HG02678 (cell line): ENCODE results near the gene TAB2.
"Not testable (repeated sequence)": the region's sequence is repeated elsewhere in the genome, so short reads cannot be mapped to it uniquely, and the experiment has no call there.

Experiments
- ATAC-seq: cut with Tn5 transposase; IDR thresholded peaks from one replicate; pipeline ENCODE4 v1.9.1; 2021; ENCODE audit warnings: mild to moderate bottlenecking, moderate library complexity; ENCODE audit not compliant: unreplicated experiment

Gene TAB2

DNA sequence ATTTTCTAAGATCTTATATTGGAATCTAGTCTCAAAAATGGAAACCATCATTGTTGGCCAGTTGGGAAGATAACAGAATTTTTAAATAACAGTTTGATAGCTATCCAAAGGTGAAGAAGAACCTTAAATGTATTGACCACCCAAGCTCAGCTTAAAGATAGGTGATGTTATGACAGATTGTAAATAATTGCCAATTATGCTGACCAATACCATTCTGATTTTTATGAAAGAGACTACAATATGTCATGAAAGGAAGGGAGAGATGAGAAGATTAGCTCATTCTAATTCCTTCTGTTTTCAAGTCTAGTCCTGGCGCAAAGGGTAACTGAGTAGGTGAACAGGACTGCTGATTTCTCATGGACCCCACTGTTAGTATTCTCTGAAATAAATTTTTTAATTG, 5.7 kb upstream of the TAB2 start:
- ATAC-seq: no peak

DNA sequence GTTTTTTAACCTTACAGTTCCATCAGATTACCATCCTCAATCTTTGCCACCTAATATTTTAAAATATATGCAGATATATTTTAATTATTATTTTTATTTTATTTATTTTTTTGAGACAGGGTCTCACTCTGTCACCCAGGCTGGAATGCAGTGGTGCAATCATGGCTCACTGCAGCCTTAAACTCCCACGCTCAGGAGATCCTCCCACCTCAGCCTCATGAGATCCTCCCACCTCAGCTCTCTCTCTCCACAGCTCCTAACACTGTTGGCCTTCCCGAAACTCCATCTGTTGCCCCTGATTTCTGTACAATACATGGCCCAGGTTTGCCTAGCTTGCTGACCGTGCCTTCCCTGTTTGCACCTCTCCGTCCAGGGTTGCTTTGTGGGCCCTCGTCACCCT, 4.4 kb upstream of the TAB2 start:
- no peak for ATAC-seq

DNA sequence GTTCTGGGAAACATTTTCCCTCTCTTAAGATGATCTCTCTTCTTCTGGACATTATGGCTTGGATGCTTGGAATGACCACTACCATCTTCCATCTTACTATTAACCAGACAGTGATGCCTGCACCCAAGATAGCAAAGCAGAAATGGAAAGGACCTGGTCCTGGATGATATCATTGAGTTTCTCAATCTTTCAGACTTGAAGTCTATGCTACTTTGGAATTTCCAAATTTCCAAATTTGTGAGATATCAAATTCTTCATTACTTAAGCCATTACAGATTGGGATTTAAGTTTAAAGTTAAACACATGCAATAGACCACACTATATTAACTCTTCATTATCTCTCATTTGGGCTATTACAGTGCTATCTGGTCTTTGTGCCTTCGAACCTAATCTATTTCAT, 3.7 kb upstream of the TAB2 start:
- ATAC-seq: no peak

DNA sequence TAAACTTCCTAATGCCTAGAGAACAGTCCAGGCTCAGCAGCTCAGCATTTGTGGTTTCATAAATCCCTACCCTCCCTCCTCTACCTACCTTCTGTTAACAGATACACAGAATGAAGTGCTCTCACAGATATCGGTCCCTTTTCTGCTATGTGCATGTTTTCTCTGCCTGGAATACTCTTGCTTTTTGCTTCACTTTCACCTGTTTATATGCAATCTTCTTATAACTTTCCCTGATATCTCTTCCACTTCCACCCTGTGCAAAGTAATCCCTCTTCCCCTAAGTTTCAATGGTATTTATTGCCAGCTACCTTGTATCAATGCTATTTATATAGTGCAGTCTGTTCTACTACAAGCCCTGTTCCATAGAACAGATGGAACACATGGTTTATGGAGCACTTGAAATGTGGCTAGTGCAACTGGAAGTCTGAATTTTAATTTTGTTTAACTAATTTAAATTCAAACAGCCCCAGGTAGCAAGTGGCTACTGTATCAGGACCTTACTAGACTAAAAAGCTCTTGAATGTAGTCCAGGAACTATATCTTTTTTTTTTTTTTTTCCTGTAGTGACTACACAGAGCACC, 3.1 kb upstream of the TAB2 start:
- no peak for ATAC-seq

DNA sequence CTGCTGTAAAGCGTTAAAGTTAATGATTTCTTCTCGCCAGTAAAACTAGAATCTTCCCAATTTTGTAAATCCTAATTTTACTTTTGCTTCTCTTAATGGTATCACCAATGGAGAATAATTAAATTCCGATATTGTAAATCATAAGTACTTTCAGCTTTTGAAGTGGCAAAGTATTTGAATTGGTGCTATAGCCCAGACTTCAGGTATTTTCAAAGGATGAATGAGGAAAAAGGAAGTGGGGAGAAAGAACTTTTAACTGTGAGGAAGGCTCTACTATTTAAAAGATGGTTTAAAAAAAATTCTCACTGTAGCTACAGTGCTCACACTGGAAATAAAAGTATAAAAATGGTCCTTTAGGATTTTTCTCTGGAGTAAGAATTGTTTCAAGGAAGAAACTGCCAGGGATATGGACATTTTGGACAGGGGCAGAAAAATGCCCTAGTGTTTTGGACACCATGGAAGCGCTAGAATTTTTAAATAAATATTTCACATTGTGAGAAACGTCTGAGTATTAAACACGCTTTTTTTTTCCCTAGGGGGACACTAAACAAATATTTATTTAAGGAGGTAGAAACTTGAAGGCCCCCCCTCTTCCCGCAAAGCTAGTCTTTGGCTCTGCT, 1.3 kb upstream of the TAB2 start:
- ATAC-seq: no peak

DNA sequence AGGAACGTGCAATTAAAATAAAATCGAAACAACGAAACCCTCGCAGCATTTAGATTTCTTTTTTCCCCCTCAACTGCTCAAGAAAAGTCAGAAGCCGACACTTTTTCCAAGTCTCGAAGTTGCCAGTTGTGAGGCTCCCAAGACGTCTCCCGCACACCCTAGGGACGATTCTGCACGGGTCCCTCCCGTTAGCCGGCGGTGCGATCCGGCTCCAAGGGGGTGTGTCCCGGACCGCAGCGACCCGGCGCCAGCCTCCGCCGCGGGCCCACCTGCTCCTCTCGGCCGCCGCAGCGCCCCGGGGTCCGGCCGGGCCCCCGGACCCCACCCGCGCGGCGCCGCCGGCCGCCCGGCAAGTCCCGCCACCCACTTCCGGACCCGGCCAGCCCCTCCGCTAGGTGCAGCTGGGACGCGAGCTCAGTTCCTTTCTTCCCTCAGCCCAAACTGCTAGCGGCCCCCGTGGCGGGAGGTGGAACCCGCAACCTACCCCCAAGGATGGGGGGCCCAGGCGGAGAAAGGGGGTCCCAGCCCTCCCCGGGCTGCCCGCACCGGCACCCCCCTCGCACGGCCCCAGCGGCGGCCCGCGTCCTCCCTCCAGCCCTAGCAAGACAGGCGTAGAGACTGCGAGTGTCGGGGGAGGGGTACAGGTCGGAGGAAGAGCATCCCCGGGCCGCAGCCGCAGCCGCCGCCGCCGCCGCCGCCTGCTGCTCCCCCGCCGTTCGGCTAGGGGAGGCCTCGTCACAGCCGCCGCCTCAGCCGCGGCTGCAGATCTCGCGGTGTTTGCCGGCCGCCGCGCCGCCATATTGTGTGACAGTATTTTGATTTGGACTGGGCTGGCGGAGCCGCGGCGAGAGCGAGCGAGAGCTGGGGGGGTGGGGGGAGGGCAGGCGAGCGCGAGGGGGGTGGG, 520 bp upstream of the TAB2 start:
- peak; percentile 69 for ATAC-seq

DNA sequence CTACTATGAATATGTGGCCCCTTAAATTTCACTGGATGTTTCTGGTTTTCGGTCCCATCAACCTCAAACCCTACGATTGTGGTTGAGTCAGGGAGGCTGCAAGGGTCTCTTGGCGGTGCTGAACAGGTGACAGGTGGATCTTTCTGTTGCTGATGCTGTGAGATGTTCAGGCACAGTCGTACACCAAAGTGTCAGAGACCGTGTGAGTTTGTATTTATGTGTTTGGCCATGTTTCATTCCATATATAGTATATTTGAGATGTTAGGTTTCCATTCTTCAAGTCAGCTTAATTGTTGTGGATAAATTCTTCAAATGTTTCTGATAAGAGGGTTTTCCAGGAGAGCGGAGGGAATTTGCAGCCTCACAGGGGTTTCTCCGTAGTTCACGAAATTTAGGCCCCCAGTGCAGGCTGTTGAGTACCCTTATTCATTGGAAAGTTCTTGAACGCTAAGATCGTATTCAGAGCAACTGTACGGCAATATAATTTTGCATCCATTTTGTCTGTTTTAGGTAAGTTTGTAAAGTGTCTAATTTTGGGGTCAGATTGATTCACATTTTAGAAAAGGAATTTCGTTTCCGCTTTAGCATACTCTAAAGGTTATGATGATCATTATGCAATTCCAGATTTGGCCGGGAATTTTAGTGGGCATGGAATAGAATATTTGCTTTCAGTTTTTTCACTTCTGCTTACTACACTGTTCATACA, 1.2 kb downstream of the TAB2 start:
- ATAC-seq: peak; percentile 12

DNA sequence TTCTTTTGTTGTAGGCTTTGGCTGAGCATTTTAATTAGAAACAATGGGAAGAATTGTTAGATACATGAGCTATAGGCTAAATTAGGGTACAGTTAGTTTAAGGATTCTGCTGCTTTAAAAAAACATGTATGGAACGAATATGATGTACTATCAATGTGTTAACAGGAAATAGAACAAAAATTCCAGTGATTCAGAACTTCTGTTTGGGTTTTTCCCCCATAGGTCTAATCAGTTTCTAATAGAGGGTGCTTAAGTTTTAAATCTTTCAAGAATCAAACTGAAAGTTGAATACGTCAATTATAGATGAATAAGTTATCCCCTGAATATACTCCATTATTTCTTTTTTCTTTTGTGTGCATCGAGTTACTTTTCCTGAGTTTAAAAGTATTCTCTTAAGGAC, 1.9 kb downstream of the TAB2 start:
- no peak for ATAC-seq

DNA sequence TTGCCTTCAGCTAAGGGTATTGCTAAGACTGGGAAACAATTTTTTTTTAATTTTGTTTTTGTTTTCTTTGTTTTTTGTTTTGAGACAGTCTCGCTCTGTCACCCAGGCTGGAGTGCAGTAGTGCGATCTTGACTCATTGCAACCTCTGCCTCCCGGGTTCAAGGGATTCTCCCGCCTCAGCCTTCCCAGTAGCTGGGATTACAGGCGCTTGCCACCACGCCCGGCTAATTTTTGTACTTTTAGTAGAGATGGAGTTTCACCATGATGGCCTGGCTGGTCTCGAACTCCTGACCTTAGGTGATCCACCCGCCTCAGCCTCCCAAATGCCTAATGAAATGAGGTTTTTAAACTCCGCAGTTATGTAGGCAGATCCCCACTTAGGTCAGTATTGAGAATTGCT, 2.5 kb downstream of the TAB2 start:
- not testable (repeated sequence) for ATAC-seq

DNA sequence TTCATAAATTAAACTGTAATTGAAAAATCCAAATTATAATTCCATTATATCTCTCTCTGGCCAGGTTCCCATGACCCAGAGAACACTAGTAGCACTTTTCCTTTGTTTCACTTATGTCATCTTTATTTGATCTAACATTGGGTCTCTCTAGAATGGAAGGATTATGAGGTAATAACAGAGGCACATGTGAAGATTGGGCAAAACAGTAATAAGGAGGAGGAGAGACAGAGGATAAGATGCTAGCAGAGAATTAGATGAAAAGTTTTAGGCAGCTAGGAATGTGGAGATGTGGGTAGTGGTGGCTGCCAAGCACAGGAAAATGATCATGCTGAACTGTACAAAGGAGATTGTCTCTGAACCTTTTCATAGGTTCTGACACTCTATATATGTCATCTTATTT, 3.3 kb downstream of the TAB2 start:
- ATAC-seq: no peak

DNA sequence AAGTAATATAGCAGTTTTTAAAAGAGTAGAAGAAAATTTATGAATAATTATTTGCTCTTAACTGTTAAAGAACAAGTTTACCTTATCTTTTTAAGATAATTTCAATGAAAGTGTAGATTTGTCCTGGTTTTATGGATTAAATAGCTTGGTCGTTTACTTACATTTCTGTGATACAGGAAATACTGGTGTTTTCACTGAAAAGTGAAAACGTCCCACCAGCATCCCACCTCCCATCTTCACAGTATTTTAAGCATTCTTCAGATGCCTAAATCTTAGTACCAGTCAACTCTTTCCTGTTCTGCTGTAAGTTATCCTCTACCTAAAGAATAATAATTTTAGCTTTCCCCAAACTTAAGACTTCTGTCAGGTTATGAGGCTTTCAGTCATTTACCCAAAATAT, 5.8 kb downstream of the TAB2 start:
- ATAC-seq: no peak

DNA sequence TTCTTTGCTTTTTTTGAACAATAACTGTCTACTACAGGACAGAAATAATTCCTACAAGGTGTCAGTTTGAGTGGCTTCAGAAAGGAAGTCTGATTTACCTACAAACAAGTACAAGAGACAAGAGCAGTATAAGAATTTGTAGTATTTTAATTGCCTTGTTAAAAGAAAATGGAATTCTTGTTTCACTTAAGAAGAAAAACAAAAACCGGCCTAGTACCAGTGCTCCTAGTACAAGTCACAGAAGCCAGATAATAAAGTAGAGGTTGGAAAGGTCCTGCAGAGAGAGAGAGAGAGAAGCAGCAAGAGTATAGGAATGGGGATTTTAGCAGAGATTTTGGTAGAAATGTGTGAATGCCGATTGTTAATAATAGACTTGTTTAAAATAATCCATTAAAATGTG, 6.4 kb downstream of the TAB2 start:
- ATAC-seq: no peak

DNA sequence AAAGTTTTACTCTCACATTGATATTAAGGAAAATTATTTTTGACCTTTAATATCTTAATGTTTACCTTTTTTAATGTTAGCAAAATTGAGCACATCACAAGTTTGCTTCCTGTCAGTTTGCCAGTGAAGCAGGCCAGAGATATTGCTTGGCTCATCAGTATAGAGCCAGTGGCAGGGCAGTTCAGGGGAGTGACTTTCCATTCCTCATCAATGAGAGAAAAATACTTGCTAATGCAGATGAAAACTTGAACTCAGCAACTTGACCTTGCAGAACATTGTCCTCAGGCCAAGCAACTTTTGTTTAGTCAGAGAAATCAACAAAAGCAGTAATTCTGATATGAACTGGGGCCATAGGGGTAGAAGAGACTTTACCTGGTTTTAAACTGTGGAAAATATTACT, 6.9 kb downstream of the TAB2 start:
- no peak for ATAC-seq

DNA sequence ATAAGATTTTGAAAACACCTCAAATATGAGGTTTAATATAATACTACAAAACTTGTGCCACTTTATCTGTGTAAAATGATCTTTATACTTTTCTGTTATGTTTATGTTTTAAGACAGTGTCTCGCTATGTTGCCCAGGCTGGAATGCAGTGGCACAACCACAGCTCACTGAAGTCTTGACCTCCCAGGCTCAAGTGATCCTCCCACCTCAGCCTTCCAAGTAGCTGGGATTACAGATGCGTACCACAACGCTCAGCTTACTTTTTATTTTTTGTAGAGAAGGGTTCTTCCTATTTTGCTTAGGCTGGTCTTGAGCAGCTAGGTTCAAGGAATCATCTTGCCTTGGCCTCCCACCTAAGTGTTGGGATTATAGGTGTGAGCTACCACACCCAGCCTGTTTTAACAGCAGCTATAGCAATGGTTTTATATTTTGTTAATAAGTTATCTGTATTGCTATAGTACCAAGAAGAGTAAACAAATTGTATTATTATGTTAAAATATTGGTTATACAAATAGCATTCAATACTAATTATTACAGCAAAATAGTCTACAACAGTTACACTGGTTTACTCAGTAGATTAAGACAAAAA, 8.2 kb downstream of the TAB2 start:
- no peak for ATAC-seq

DNA sequence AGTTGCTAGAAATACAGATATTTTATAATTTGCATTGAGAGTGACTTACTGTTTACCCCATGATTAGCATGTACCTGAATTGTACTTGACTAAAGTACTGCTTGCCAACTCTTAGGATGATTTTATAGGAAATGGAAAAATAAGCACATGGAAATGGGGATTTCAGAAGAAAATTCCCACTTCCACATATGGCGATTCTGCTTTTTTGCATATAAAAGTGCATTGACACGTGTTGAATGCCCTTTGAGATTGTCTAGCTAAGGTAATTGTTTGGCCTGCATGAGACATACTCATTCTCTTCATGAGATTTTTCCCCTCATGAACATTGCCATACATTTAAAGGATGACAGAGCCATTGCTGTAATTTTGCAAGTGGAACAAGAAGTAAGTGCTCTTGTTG, 10.1 kb downstream of the TAB2 start:
- ATAC-seq: no peak

DNA sequence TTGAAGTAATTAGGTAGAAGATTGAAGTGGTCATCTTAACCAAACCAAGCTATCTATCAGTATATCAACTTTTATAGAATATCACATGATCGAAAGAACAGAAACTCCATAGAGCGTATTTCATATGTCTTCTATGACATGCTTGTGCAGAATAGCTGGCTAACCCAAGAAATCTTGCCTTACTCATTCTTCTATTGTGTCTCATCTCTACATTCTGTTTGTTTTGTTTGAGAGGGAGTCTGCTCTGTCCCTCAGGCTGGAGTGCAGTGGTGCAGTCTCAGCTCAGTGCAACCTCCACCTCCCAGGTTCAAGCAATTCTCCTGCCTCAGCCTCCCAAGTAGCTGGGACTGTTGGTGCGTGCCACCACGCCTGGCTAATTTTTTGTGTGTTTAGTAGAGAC, 10.6 kb downstream of the TAB2 start:
- no peak for ATAC-seq

DNA sequence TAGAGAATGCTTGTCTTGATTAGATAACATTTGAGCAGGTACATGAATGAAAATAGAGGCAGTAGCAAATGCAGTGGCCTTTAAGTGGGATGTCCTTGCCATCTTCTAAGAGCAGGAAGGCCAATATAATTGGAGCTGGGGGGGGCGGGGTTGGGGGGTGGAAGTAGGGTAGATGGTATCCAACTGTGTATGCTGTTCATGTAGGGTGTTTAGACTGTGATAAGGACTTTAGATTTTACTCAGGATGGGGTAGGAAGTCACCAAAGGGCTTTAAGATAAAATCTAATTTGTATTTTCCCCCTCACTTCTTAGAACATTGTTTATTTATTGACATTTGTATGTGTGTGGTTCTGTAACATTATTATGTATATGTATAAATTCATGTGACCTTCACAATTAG, 12.0 kb downstream of the TAB2 start:
- ATAC-seq: no peak

DNA sequence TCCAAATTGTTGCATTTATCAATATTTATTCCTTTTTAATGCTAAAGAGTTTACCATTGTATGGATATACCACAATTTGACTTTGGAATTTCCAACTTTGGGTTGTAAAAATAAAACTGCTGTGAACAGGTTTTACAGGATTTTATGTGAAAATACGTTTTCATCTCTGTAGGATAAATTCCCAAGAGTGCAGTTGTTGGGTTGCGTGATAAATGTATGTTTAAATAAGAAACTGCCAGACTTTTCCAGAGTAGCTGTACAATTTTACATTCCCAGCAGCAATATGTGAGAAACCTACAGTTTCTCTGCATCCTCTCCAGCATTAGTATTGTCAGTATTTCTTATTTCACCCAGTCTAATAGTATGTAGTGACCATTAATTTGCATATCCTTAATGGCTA, 12.6 kb downstream of the TAB2 start:
- no peak for ATAC-seq

DNA sequence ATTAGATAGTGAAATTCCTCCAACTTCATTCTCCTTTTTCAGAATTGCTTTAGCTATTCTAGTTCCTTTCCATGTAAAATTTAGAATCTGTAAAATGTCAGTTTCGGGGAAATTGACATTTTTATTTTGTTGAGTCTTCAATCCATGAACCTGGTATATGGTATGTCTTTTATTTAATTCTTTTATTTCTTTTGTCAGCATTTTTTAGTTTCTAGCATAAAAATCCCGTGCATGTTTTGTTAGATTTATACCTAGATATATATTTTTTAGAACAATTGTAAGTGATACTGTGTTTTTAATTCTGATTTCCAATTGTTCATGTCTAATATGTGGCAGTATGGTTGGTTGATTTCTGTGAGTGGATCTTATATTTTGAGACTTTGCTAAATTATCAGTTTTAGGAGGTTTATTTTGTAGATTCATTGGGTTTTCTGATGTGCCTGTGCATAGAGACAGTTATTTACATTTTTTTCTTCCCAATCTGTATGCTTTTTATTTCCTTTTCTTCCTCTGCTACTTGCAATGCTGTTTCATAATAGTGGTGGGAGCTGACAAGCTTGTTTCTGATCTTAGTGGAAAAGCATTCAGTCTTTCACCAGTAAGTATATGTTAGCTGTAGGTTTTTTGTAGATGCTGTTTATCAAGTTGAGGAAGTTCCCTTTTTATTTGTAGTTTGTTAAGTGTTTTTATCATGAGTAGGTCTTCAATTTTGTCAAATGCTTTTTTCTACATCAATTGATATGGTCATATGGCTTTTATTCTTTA, 13.7 kb downstream of the TAB2 start:
- no peak for ATAC-seq

DNA sequence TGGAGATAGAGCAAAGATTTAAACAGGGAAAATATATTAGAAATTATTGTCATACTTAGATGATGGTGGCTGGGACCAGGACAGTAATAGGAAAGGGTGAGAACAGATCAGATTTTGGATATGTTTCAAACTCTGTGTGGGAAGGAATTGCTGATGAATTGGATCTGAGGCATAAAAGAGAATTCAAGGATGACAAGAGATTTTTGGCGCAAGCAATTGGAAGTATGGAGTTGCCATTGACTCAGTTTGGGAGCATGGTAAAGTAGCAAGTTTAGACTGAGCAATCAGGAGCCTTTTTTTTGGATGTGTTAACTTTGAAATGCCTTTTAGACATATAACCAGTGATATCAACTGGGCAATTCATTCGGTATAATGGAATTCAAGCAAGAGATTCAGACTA, 14.4 kb downstream of the TAB2 start:
- no peak for ATAC-seq
